Measurements from ENCODE around the gene DNAJA3. TPM values are rescaled to one million over a fixed set of nuclear protein-coding genes. Genes with fewer than 3 reads are reported as not detected.

DNAJA3 gene
- total and polyA plus RNA-seq, 9 of the 15 experiments (the other 6 are each of a cell fraction or from before 2014, with no cell fraction given): 8.1 to 105 (median 79.0) TPM

GRCh38 chr16:4416200-4417032 is 9.3 kb upstream of the DNAJA3 start, which contains the start of gene CORO7 (continued):
- TF ChIP-seq PTRF (tag; IDR thresholded peaks at IDR 0.05) (no peak), EGR1 (conservative IDR thresholded peaks at IDR 0.05) (peak; percentile 74), ATF7 (IDR thresholded peaks at IDR 0.05) (0 out of 2 replicates have a peak, but pooled peaks have one; percentile 58), SLC30A9 (CRISPR knock-in tag; IDR thresholded peaks at IDR 0.05) (no peak), L3MBTL2 (IDR thresholded peaks at IDR 0.05) (peak; percentile 94), POLR2A (conservative IDR thresholded peaks at IDR 0.05) (peak; percentile 74), ZFX (CRISPR knock-in tag; IDR thresholded peaks at IDR 0.05) (peak; percentile 3; the same call in 1 of the 2 replicates), ZC3H8 (IDR thresholded peaks at IDR 0.05) (no peak), RBM25 (IDR thresholded peaks at IDR 0.05; ENCODE audit: low read depth, low read length, severe bottlenecking) (peak; percentile 90), SAFB (IDR thresholded peaks at IDR 0.05; ENCODE audit: borderline replicate concordance, low read depth, low read length) (peak; percentile 96), POLR2G (IDR thresholded peaks at IDR 0.05; ENCODE audit: low read depth, low read length) (peak; percentile 84), ZBTB7A (IDR thresholded peaks at IDR 0.05; ENCODE audit: borderline replicate concordance, control insufficient read depth, low read depth, low read length) (peak; percentile 82), BHLHE40 (IDR thresholded peaks at IDR 0.05; ENCODE audit: low read length) (peak; percentile 87), CREB3L1 (IDR thresholded peaks at IDR 0.05; ENCODE audit: borderline replicate concordance, low read depth) (0 out of 2 replicates have a peak, but pooled peaks have one; percentile 18), TCF7 (IDR thresholded peaks at IDR 0.05; ENCODE audit: borderline replicate concordance) (no peak), CHD1 (IDR thresholded peaks at IDR 0.05; ENCODE audit: low read length) (peak; percentile 26), ZNF655 (CRISPR knock-in tag; IDR thresholded peaks at IDR 0.05) (no peak), ESRRA (IDR thresholded peaks at IDR 0.05; ENCODE audit: borderline replicate concordance, low read depth) (peak; percentile 57; the same call in 1 of the 2 replicates), PHB (CRISPR knock-in tag; IDR thresholded peaks at IDR 0.05) (0 out of 2 replicates have a peak, but pooled peaks have one; percentile 25), KDM5B (IDR thresholded peaks at IDR 0.05; ENCODE audit: insufficient replicate concordance, low read depth, low read length) (peak; percentile 61), ZBTB33 (CRISPR knock-in tag; IDR thresholded peaks at IDR 0.05) (0 out of 2 replicates have a peak, but pooled peaks have one; percentile 50), RB1 (IDR thresholded peaks at IDR 0.05; ENCODE audit: low read depth) (peak; percentile 95; the same call in 1 of the 2 replicates), POLR2AphosphoS5 (IDR thresholded peaks at IDR 0.05; ENCODE audit: control insufficient read depth, insufficient read depth, low read depth, low read length) (peak; percentile 38; the same call in 1 of the 2 replicates), MYC (IDR thresholded peaks at IDR 0.05; ENCODE audit: low read depth, low read length) (peak; percentile 38; the same call in 1 of the 2 replicates), MYC (CRISPR knock-in tag; IDR thresholded peaks at IDR 0.05; ENCODE audit: borderline replicate concordance, low read depth) (no peak)
